Endothelial cell of umbilical vein (primary cell): Measurements from ENCODE around the gene TRAF7.

Source experiments
- EZH2 ChIP-seq: IDR thresholded peaks from 2 replicates; pipeline ENCODE4 v1.6.1; 2012; ENCODE audit warnings: borderline replicate concordance, low read depth, mild to moderate bottlenecking, moderate library complexity, low read length, inconsistent platforms; ENCODE audit not compliant: severe bottlenecking
- FOS ChIP-seq: IDR thresholded peaks from 2 replicates; pipeline ENCODE4 v1.6.1; 2011; ENCODE audit warnings: mild to moderate bottlenecking, low read length, moderate library complexity, borderline replicate concordance; ENCODE audit not compliant: insufficient read depth
- GATA2 ChIP-seq: IDR thresholded peaks from 2 replicates; pipeline ENCODE4 v1.7.0; 2011; ENCODE audit warnings: low read depth, mild to moderate bottlenecking, moderate library complexity, mixed read lengths, low read length; ENCODE audit not compliant: insufficient read length, insufficient read depth
- JUN ChIP-seq: IDR thresholded peaks from 2 replicates; pipeline ENCODE4 v1.6.1; 2011; ENCODE audit warnings: borderline replicate concordance, low read depth; ENCODE audit not compliant: insufficient read length, insufficient read depth
- MYC ChIP-seq: IDR thresholded peaks from one replicate; pipeline ENCODE4 v1.6.1; 2011; ENCODE audit warnings: mild to moderate bottlenecking, low read depth, low read length
- POLR2A ChIP-seq: IDR thresholded peaks from 2 replicates; pipeline ENCODE4 v1.6.1; 2012; ENCODE audit warnings: low read depth, mild to moderate bottlenecking, control low read depth, low read length
- POLR2AphosphoS5 ChIP-seq: IDR thresholded peaks from 2 replicates; pipeline ENCODE4 v1.6.1; 2012; ENCODE audit warnings: low read depth, mild to moderate bottlenecking, control low read depth, low read length, moderate library complexity; ENCODE audit not compliant: insufficient read depth
- TF ChIP-seq, protein P1 (sequence below), 2 donors: IDR thresholded peaks; 1 replicate in 1 of 2; 2 replicates in 1 of 2; pipeline ENCODE4 v1.5.1; 2011; ENCODE audit warnings: low read length in 2 of 2, mild to moderate bottlenecking in 2 of 2, moderate library complexity in 2 of 2, control low read depth in 1 of 2, inconsistent platforms in 1 of 2, low read depth in 1 of 2; ENCODE audit not compliant: insufficient read depth in 1 of 2; ENCODE audit errors: extremely low read depth in 1 of 2
- TF ChIP-seq, protein P2 (sequence below): IDR thresholded peaks from 2 replicates; pipeline ENCODE4 v1.6.1; 2011; ENCODE audit not compliant: insufficient read depth, insufficient read length

DNA sequence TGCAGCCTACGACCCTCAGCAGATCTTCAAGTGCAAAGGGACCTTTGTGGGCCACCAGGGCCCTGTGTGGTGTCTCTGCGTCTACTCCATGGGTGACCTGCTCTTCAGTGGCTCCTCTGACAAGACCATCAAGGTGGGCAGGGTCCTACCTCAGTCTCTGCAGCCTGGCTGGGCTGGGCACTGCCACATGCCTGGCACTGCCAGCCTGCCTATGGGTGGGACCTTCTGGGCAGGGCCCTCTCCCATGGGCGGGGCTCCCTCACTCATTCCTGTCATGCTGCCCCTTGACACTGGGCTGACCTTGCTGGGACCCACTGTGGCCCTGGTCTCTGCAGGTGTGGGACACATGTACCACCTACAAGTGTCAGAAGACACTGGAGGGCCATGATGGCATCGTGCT is 18.3 kb downstream of the TRAF7 start:
- TF ChIP-seq, protein P1, sequence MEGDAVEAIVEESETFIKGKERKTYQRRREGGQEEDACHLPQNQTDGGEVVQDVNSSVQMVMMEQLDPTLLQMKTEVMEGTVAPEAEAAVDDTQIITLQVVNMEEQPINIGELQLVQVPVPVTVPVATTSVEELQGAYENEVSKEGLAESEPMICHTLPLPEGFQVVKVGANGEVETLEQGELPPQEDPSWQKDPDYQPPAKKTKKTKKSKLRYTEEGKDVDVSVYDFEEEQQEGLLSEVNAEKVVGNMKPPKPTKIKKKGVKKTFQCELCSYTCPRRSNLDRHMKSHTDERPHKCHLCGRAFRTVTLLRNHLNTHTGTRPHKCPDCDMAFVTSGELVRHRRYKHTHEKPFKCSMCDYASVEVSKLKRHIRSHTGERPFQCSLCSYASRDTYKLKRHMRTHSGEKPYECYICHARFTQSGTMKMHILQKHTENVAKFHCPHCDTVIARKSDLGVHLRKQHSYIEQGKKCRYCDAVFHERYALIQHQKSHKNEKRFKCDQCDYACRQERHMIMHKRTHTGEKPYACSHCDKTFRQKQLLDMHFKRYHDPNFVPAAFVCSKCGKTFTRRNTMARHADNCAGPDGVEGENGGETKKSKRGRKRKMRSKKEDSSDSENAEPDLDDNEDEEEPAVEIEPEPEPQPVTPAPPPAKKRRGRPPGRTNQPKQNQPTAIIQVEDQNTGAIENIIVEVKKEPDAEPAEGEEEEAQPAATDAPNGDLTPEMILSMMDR (IDR thresholded peaks at IDR 0.05; ENCODE audit: extremely low read depth in 1 of 2, insufficient read depth in 1 of 2, low read depth in 1 of 2, low read length in 2 of 2): no peak
- TF ChIP-seq, protein P2, sequence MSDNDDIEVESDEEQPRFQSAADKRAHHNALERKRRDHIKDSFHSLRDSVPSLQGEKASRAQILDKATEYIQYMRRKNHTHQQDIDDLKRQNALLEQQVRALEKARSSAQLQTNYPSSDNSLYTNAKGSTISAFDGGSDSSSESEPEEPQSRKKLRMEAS: no peak
- TF ChIP-seq POLR2A (no peak), POLR2AphosphoS5 (no peak), EZH2 (no peak), MYC (no peak), GATA2 (no peak), FOS (no peak), JUN (no peak)
